ENCODE results near the gene ACLY. TPM values are rescaled to one million over a fixed set of nuclear protein-coding genes. Genes with fewer than 3 reads are reported as not detected.

ACLY gene
- total and polyA plus RNA-seq, 2 of the 13 experiments (the other 11 are each of a cell fraction or from before 2014, with no cell fraction given) = 111 to 218 TPM

DNA sequence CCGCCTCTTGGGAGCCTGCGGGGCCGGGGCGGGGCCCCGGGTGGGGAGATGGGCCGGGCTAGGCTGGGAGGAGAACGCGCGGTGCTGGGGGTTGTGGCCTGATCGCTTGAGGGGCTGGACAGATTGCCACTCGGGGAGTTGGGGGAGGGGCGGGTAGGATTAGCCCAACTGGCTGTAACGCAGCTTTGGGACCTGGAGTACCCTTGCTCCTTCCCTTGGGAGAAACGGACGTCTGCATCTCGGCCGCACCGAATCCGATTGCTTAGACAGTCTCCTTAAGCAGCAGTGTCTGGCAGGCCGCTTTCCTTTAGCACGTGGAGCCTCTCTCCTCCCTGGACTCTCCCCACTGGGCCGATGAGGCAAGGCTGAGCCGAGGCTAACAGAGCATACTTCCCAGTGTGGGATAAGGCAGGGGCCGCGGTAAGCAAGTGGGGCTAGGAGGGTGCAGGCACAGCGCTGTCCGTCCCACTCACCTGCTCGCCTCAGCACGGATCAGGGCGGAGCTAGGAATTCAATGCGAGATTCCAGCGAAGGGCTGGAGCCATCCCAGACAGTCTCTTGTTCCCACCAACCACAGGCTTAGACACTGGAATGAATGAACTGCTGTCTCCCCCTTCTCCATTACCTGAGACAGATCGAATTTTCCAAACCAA is 540 bp upstream of the ACLY start (continued):
- TF ChIP-seq, protein P1, sequence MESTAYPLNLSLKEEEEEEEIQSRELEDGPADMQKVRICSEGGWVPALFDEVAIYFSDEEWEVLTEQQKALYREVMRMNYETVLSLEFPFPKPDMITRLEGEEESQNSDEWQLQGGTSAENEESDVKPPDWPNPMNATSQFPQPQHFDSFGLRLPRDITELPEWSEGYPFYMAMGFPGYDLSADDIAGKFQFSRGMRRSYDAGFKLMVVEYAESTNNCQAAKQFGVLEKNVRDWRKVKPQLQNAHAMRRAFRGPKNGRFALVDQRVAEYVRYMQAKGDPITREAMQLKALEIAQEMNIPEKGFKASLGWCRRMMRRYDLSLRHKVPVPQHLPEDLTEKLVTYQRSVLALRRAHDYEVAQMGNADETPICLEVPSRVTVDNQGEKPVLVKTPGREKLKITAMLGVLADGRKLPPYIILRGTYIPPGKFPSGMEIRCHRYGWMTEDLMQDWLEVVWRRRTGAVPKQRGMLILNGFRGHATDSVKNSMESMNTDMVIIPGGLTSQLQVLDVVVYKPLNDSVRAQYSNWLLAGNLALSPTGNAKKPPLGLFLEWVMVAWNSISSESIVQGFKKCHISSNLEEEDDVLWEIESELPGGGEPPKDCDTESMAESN (CRISPR knock-in tag; conservative IDR thresholded peaks at IDR 0.05) = 0 out of 2 replicates have a peak, but pooled peaks have one; percentile 7
- TF ChIP-seq TEAD3 (CRISPR knock-in tag; optimal IDR thresholded peaks at IDR 0.05; ENCODE audit: borderline replicate concordance) (peak; percentile 92), ZNF142 (CRISPR knock-in tag; IDR thresholded peaks at IDR 0.05) (0 out of 2 replicates have a peak, but pooled peaks have one; percentile 12), LBX2 (CRISPR knock-in tag; IDR thresholded peaks at IDR 0.05; ENCODE audit: borderline replicate concordance) (peak; percentile 89; the same call in 1 of the 2 replicates), ZNF350 (CRISPR knock-in tag; IDR thresholded peaks at IDR 0.05; ENCODE audit: borderline replicate concordance, low read depth) (peak; percentile 88), TBX3 (IDR thresholded peaks at IDR 0.05; ENCODE audit: borderline replicate concordance) (no peak), ZNF800 (CRISPR knock-in tag; IDR thresholded peaks at IDR 0.05) (0 out of 2 replicates have a peak, but pooled peaks have one; percentile 11), ELF1 (CRISPR knock-in tag; IDR thresholded peaks at IDR 0.05) (no peak), ZNF781 (CRISPR knock-in tag; IDR thresholded peaks at IDR 0.05; ENCODE audit: borderline replicate concordance, not compliant biosample characterization) (no peak), HNRNPL (IDR thresholded peaks at IDR 0.05; ENCODE audit: low read depth, low read length) (no peak), ZBTB37 (CRISPR knock-in tag; IDR thresholded peaks at IDR 0.05) (0 out of 2 replicates have a peak, but pooled peaks have one; percentile 6), GPN1 (CRISPR knock-in tag; IDR thresholded peaks at IDR 0.05; ENCODE audit: borderline replicate concordance) (no peak), ZNF615 (CRISPR knock-in tag; IDR thresholded peaks at IDR 0.05; ENCODE audit: borderline replicate concordance) (no peak), STAG1 (CRISPR knock-in tag; IDR thresholded peaks at IDR 0.05) (no peak), AKAP8 (CRISPR knock-in tag; IDR thresholded peaks at IDR 0.05) (no peak), NFE2L2 (IDR thresholded peaks at IDR 0.05; ENCODE audit: low read length) (no peak), SYNCRIP (IDR thresholded peaks at IDR 0.05; ENCODE audit: insufficient read depth, low read depth, low read length) (no peak)

Measured in HepG2 (cell line).